OCI-LY3 (cell line): ENCODE results near the gene LPP.

Experiments used
- EZH2phosphoT487 ChIP-seq: fragments of 200-600 bp; shearing (Covaris generic); IDR thresholded peaks from 2 replicates; pipeline ENCODE4 v1.6.1; 2018; ENCODE audit warnings: antibody characterized with exemption, mixed run types, low read depth
- TF ChIP-seq, protein P1 (sequence below): fragments of 200-600, 300-600 bp; sonication (generic); IDR thresholded peaks from 2 replicates; pipeline ENCODE4 v1.5.1; 2014; ENCODE audit warnings: antibody characterized with exemption, low read length, low read depth

- TF ChIP-seq, protein P1, sequence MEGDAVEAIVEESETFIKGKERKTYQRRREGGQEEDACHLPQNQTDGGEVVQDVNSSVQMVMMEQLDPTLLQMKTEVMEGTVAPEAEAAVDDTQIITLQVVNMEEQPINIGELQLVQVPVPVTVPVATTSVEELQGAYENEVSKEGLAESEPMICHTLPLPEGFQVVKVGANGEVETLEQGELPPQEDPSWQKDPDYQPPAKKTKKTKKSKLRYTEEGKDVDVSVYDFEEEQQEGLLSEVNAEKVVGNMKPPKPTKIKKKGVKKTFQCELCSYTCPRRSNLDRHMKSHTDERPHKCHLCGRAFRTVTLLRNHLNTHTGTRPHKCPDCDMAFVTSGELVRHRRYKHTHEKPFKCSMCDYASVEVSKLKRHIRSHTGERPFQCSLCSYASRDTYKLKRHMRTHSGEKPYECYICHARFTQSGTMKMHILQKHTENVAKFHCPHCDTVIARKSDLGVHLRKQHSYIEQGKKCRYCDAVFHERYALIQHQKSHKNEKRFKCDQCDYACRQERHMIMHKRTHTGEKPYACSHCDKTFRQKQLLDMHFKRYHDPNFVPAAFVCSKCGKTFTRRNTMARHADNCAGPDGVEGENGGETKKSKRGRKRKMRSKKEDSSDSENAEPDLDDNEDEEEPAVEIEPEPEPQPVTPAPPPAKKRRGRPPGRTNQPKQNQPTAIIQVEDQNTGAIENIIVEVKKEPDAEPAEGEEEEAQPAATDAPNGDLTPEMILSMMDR, result no peak
- TF ChIP-seq EZH2phosphoT487, result no peak
These were observed 535.2 kb downstream of the LPP start for GRCh38 chr3:188689101-188689574.
